Measurements from ENCODE around the gene INPP5A. TPM values are rescaled to one million over a fixed set of nuclear protein-coding genes. Genes with fewer than 3 reads are reported as not detected.

Gene INPP5A
- total RNA-seq, 3 donors from 2014 or later: 5.8 to 8.8 (median 6.9) TPM

DNA sequence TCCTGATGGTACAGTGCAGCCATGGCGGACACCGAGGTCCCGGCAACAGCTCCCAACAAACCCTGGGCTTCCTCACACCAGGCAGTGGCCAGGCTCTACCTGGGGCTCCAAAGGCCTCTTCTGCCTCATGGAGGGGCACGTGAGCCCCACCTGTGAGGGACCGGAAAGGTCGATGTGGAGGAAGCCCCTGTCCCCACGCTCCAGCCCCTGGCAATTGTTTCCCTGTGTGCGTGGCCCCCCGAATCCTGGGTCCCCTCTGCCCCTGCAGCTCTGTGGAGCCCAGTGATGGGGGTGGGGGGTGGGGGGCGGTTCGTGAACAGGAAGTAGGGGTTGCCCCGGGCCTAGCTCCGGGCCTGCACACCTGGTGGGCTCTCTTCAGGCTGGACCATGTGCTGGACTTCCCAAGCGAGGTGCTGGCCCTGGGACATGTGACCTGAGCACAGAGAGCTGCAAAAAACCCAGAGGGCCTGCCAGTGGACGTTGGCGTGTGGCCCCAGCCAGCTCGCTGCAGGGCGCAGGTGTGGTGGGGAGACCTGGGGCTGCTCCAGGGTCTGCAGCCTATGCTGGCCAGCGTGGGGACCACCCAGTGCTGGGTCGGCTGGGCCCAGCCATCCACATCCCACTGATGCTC lies 72.6 kb downstream of the INPP5A start:
- H3K4me1 Mint-ChIP-seq (ENCODE audit: low read depth): peaks cover 16% of the 10 kb centered on the region
- no peaks in the 10 kb centered on the region for H3K9me3 Mint-ChIP-seq
- H3K4me3 Mint-ChIP-seq: no peak overlapping the region
- ATAC-seq: no peak
- H3K27me3 Mint-ChIP-seq (ENCODE audit: low read depth): no peaks in the 10 kb centered on the region
- peaks cover 4% of the 10 kb centered on the region for H3K36me3 Mint-ChIP-seq (ENCODE audit: insufficient read depth)
- DNase-seq: no peak

DNA sequence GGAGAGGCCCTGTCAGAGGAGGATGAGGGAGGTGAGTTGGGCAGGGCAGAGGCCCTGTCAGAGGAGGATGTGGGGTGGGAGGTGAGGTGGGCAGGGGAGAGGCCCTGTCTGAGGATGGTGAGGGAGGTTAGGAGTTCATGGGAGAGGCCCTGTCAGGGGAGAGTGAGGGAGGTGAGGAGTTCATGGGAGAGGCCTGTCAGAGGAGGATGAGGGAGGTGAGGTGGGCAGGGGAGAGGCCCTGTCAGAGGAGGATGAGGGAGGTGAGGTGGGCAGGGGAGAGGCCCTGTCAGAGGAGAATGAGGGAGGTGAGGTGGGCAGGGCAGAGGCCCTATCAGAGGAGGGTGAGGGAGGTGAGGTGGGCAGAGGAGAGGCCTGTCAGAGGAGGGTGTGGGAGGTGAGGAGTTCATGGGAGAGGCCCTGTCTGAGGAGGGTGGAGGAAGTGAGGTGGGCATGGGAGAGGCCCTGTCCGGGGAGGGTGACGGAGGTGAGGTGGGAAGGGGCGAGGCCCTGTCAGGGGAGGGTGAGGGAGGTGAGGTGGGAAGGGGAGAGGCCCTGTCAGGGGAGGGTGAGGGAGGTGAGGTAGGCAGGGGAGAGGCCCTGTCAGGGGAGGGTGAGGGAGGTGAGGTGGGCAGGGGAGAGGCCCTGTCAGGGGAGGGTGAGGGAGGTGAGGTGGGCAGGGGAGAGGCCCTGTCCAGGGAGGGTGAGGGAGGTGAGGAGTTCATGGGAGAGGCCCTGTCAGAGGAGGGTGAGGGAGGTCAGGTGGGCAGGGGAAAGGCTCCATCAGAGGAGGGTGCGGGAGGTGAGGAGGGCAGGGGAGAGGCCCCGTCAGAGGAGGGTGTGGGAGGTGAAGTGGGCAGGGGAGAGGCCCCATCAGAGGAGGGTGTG lies 73.7 kb downstream of the INPP5A start:
- no peak overlapping the region for H3K4me3 Mint-ChIP-seq
- DNase-seq: no peak
- no peaks in the 10 kb centered on the region for H3K27me3 Mint-ChIP-seq (ENCODE audit: low read depth)
- H3K4me1 Mint-ChIP-seq (ENCODE audit: low read depth): peaks cover 25% of the 10 kb centered on the region
- H3K36me3 Mint-ChIP-seq (ENCODE audit: insufficient read depth): peaks cover 6% of the 10 kb centered on the region
- H3K9me3 Mint-ChIP-seq: peaks cover 3% of the 10 kb centered on the region
- ATAC-seq: no peak

DNA sequence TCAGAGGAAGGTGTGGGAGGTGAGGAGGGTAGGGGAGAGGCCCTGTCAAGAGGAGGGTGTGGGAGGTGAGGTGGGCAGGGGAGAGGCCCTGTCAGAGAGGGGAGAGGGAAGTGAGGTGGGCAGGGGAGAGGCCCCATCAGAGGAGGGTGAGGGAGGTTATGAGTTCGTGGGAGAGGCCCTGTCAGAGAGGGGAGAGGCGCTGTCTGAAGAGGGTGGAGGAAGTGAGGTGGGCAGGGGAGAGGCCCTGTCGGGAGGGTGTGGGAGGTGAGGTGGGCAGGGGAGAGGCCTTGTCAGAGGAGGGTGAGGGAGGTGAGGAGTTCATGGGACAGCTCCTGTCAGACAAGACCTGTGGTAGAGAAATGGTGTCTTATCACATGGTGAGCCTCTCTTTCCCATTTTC lies 74.4 kb downstream of the INPP5A start:
- Mint-ChIP-seq H3K4me3 (no peak overlapping the region), H3K9me3 (peaks cover 7% of the 10 kb centered on the region), H3K4me1 (ENCODE audit: low read depth) (peaks cover 30% of the 10 kb centered on the region), H3K27me3 (ENCODE audit: low read depth) (no peaks in the 10 kb centered on the region), H3K36me3 (ENCODE audit: insufficient read depth) (peaks cover 10% of the 10 kb centered on the region)
- no peak for ATAC-seq
- DNase-seq: no peak

DNA sequence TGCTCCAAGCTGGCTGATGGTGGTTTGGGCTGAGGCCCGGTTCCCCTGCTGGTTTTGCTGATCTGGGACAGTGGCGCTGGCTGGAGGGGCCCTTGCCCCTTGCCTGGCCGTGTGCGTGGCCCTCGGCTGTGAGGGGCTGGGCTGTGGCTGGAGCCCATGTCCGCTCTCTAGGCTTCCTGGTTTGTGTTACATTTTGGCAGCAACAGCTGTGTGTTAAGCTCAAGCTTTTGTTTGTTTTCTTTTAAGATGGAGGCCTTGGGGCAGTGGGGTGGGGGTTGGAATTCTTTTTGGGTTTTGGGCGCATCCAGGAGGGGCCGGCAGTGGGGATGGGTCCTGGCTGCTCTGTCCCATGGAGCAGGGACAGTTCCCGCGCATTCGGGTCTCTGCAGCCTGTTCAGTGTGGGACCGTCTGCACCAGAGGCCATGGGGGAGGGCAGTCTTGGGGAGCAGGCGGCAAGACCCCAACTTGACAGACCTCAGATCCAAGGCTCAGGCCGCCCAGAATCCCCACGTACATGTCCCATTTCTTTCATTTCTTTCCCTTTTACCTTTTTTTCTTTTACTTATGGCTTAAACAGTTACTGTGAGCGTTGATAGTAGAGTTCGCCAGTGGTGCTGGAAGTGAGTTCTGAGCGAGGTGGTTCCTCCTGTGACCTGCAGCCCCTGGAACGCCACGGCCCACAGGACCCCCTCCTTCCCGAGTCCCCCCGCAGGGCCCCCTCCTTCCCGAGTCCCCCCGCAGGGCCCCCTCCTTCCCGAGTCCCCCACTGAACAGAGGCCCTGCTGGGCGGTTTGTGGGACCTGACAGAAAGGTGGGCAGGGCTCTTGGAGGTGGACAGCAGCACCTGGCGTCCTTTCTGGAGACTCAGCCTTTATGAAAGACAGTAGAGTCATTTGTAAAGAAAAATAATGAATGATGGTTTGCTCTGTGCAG lies 75.3 kb downstream of the INPP5A start:
- DNase-seq: no peak
- H3K4me3 Mint-ChIP-seq: no peak overlapping the region
- H3K27me3 Mint-ChIP-seq (ENCODE audit: low read depth): no peaks in the 10 kb centered on the region
- H3K36me3 Mint-ChIP-seq (ENCODE audit: insufficient read depth): peaks cover 14% of the 10 kb centered on the region
- H3K4me1 Mint-ChIP-seq (ENCODE audit: low read depth): peaks cover 28% of the 10 kb centered on the region
- peaks cover 7% of the 10 kb centered on the region for H3K9me3 Mint-ChIP-seq
- no peak for ATAC-seq

DNA sequence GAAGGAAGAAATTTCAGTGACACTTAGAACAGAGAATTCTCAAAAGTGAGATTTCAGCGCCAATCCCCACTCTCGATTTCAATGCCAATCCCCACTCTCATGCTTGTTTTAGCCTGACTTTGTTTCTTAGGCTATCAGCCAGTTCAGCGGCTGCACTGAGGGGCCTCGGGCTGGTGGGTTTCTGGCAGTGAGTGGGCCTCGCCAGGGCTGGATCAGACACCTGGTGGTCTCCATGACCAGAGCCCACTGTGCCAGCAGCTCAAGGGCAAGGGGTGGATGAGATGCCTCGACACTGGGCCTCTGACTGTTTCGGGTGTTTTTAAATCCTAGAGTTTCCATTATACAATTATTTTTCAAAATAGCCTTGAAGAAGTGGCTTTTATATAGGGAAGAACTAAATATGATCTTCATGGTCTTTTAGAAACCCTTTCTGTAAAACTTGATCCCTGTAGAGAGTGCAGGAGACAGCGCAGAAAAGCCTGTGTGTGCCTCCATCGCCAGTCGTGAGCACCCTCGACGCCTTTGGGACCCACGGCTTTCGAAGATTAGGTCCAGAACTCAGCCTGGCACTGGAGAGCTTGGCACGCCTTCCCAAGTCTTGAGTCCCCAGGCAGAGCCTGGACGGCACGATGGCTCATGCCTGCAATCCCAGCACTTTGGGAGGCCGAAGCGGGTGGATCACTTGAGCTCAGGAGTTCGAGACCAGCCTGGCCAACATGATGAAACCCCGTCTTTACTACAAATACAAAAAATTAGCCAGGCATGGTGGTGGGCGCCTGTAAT lies 76.2 kb downstream of the INPP5A start:
- no peak for DNase-seq
- no peak for ATAC-seq
- Mint-ChIP-seq H3K9me3 (peaks cover 7% of the 10 kb centered on the region), H3K4me1 (ENCODE audit: low read depth) (peaks cover 28% of the 10 kb centered on the region), H3K4me3 (no peak overlapping the region), H3K36me3 (ENCODE audit: insufficient read depth) (peaks cover 20% of the 10 kb centered on the region), H3K27me3 (ENCODE audit: low read depth) (no peaks in the 10 kb centered on the region)

DNA sequence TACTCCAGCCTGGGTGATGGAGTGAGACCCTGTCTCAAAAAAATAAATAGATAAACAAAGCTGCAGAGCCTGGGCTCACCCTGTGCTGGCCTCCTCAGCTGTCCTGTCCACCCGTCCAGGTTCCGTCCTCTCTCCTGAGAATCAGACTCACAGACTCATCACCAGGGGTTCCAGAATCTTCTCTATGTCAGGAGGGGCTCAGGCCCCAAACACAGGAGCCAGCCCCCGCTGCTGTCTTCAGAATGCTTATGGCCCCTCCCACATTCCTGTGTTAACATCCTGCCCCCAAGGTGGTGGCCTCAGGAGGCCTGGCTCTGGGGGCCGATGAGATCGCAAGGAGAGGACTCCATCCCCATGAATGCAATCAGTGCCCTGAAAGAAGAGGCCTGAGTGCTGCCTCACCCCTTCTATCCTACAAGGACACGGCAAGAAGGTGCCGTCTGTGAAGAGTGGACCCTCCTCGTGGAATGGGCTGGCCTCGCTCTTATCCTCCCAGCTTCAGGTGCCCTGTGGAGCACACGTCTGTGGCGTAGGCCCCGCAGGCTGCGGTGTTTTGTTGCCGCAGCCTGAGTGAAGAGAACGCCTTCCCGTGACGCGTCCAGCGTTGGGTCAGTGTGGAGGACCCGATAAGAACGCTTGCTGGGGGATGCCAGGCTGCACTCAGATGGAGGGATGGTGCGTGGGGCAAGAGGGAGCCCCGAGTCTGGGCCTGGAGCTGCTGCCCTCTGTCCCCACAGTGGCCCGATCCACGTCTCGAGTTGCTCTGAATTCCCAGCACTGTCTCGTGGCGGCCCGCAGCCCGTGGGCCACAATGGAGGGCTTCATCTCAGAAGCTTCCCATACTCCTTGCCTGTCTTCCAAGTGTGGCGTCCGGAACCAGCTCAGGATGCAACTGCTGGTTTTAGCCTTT lies 77.1 kb downstream of the INPP5A start:
- no peak overlapping the region for H3K4me3 Mint-ChIP-seq
- H3K36me3 Mint-ChIP-seq (ENCODE audit: insufficient read depth): peaks cover 22% of the 10 kb centered on the region
- peaks cover 28% of the 10 kb centered on the region for H3K4me1 Mint-ChIP-seq (ENCODE audit: low read depth)
- H3K9me3 Mint-ChIP-seq: peaks cover 7% of the 10 kb centered on the region
- DNase-seq (no peak), ATAC-seq (no peak)
- no peaks in the 10 kb centered on the region for H3K27me3 Mint-ChIP-seq (ENCODE audit: low read depth)

DNA sequence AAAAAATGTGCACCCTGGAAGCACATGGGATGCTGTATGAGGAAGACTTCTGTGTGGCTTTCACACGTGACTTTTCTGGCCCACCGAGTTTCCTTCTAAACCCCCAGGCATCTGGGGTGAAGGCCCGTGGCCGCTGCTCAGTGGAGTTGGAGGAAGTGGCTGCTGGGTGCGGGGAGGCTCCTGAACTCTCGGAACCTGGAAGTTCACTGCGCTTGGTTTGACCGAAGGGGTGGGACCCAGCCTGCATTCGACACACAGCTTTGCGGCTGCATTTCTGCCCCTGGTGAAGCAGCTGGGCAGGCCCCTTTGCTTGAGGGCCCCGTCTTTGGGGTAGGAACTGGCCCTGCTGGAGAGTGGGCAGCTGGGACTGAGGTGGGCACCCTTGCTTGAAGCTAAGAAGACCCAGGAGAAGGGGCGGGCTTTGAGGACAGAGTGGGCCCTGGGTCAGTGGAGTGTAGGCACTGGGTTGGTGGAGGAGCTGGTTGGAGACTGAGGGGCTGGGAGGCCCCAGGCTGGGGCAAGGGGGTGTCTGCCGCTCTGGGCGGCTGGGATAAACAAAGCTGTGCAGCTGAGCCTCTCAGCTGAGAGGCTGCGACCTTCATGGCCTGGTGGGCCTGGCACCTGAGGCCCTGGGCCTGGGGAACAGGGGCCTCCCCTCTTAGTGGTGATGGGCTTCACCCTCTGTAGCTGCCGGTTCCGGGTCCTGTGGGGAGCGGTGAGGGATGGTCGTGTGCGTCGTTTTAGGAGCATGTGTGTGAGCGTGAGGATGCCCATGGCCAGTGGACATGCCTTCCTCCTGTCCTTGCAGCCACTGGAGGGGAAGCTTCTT lies 78.0 kb downstream of the INPP5A start:
- no peaks in the 10 kb centered on the region for H3K27me3 Mint-ChIP-seq (ENCODE audit: low read depth)
- DNase-seq (no peak), ATAC-seq (peak in 1 of 2 donors; percentile 5)
- H3K4me3 Mint-ChIP-seq: no peak overlapping the region
- peaks cover 25% of the 10 kb centered on the region for H3K36me3 Mint-ChIP-seq (ENCODE audit: insufficient read depth)
- peaks cover 28% of the 10 kb centered on the region for H3K4me1 Mint-ChIP-seq (ENCODE audit: low read depth)
- peaks cover 11% of the 10 kb centered on the region for H3K9me3 Mint-ChIP-seq

DNA sequence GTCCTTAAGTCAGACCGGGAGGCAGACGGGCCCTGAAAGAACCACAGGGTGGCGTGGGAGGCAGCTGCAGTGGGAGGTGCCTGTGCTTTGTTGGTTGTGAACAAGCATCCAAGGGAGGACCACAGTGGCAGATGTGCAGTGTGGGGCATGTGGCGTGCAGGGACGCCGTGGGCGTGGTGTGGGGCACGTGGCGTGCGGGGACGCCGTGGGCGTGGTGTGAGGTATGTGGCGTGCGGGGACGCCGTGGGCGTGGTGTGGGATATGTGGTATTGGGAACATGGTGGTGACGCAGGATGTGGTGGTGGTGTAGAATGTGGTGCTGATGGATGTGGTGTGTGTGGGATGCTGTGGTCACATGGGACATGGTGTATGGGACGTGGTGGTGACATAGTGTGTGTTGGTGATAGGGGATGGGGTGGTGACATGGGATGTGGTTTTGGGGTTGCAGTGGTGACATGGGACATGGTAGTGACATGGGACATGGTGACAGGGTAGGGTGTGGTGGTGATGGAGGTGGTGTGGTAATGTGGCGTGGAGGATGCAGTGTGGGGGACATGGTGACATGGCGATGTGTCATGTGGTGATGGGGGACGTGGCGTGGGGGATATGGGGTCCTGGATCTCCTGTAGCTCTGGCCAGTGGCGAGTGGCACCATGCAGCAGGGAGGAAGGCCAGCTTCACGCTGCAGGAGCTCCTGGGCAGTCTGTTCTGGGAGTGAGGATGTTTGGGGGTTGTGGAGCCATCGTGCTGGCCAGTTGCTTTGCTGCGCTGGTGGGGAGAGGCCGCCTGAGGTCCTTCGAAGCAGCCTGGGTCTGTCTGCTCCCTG lies 78.8 kb downstream of the INPP5A start:
- ATAC-seq (peak; percentile 89 to 91), DNase-seq (peak; percentile 34)
- Mint-ChIP-seq H3K4me1 (ENCODE audit: low read depth) (peaks cover 23% of the 10 kb centered on the region), H3K9me3 (peaks cover 13% of the 10 kb centered on the region), H3K4me3 (no peak overlapping the region), H3K36me3 (ENCODE audit: insufficient read depth) (peaks cover 24% of the 10 kb centered on the region), H3K27me3 (ENCODE audit: low read depth) (no peaks in the 10 kb centered on the region)

DNA sequence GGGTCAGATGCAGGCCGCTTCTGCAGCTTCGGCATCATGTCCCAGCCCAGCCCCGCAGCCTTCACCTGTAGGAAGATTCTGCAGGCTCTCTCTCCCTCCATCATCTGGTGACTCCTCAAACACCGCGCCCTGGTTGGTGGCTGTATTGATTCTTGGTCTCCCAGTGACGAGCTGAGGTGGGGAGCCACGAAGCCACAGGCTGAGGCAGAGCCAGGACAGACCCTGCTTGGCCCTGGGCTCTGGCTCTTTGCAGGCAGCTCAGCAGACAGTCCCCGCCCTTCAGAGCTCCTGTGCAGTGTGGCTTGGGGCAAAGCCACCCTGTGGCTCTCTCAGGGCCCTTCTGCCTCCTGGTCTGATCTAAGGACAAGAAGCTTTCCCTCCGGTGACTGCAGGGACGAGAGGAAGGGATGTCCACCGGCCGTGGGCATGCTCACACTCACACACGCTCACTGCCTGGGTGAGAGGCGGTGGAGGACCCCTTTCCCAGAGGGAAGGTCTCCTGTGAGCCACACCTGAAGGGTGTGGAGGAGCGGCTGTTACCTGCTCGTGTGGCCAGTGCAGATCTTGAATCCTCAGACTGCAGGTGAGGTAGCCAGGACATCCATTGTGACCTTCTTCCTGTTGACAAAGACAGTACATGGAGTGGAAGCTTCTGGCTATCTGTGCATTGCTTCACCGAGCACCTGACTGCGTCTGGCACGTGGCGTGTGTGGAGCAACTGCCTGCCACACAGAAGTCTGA lies 79.6 kb downstream of the INPP5A start:
- Mint-ChIP-seq H3K27me3 (ENCODE audit: low read depth) (no peaks in the 10 kb centered on the region), H3K4me1 (ENCODE audit: low read depth) (peaks cover 20% of the 10 kb centered on the region), H3K9me3 (peaks cover 16% of the 10 kb centered on the region), H3K4me3 (no peak overlapping the region), H3K36me3 (ENCODE audit: insufficient read depth) (peaks cover 24% of the 10 kb centered on the region)
- ATAC-seq (no peak), DNase-seq (no peak)

DNA sequence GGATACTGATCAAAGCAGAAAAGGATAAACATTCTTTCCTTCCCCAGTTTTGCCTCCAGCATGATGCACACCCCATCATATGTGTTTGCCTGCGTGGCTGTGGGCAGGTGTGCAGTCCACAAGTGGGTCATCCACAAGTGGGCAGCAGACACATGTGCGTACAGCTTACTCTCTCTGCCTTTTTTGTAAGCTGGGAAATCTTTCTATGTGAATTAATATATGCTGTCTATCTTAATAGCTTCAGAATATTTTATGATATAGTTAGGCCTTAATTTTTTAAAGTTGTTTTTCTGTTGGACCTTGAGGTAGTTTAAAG lies 80.1 kb downstream of the INPP5A start:
- no peak for ATAC-seq
- Mint-ChIP-seq H3K9me3 (peaks cover 16% of the 10 kb centered on the region), H3K36me3 (ENCODE audit: insufficient read depth) (peaks cover 24% of the 10 kb centered on the region), H3K4me3 (no peak overlapping the region), H3K4me1 (ENCODE audit: low read depth) (peaks cover 16% of the 10 kb centered on the region), H3K27me3 (ENCODE audit: low read depth) (no peaks in the 10 kb centered on the region)
- DNase-seq: no peak

DNA sequence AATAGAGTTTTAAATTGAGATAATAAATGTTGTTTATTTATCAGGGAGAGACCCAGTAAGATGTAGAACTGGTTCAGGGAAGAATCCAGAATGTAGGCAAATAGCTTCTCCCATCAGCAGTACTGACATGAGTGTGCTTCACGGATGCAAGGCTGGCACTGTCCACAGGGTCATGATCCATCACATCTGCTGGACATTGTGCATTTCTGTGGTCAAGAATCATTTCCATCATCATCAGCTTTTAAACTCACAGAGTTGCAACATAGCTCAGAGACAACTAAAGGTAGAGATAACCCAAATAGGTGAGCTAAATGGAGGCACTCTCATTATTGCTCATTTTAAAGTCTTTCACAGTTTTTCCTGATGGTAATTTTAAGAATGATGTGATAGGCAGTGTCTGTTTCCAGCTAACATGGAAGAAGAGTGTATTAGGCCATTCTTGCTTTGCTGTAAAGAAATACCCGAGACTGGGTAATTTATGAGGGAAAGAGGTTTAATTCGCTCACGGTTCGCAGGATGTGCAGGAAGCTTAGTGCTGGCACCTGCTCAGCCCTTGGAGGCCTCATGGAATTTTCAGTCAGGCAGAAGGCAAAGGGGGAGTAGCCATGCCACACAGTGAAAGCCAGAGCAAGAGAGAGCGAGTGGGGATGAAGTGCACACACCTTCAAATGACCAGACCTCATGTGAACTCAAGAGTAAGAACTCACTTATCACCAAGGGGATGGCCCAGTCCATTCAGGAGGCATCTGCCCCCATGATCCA lies 80.8 kb downstream of the INPP5A start:
- ATAC-seq (no peak), DNase-seq (no peak)
- peaks cover 24% of the 10 kb centered on the region for H3K36me3 Mint-ChIP-seq (ENCODE audit: insufficient read depth)
- no peaks in the 10 kb centered on the region for H3K27me3 Mint-ChIP-seq (ENCODE audit: low read depth)
- H3K4me3 Mint-ChIP-seq: no peak overlapping the region
- peaks cover 16% of the 10 kb centered on the region for H3K9me3 Mint-ChIP-seq
- peaks cover 16% of the 10 kb centered on the region for H3K4me1 Mint-ChIP-seq (ENCODE audit: low read depth)
